ENCODE measurements around the gene EVI2A.
"Not testable (repeated sequence)": the region's sequence is repeated elsewhere in the genome, so short reads cannot be mapped to it uniquely, and the experiment has no call there.

The EVI2A gene, protein sequence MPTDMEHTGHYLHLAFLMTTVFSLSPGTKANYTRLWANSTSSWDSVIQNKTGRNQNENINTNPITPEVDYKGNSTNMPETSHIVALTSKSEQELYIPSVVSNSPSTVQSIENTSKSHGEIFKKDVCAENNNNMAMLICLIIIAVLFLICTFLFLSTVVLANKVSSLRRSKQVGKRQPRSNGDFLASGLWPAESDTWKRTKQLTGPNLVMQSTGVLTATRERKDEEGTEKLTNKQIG

DNA sequence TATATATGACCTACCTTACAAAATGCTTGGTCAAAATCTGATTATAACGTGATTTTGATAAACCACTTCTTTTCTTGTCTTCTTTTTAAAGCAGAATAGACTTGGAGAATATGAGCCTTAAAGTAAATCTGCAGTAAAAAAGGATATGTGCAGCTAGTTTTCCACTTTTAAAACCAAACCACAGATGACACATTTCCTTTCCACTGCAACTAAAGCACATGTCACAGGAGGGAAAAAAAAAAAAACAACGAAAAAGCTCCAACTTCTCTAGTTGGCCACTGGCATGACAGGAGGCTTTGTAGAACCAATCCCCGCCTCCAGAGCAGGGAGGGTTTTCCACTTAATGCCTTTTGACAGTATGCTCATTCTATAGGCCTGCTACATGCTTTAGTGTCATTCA lies at the start of gene EVI2A:
TSS of gene EVI2A (minus strand) at position 142 of the 400 bp plus-strand sequence. CDS start 2,609 bp downstream, outside the sequence.
- DNase-seq: peak; percentile 92

DNA sequence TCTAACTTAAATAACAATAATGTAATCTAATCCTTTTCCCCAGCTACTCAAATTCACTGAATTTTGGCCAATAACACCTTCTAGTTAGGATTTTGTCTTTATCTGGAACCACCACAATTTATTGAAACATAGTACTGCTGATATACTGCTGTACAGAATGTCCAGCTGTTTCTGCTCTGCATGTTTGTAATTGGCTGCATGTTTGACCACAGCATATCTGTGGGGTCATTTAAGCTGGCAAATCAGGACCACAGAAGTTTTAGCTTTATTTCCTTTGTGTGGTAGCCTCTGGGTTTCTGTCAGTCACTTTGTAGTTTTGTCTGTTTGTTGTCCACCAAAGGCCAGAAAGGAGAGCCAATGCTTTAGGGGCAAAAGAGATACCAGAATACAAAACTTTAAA lies 47.8 kb upstream of the EVI2A start:
- DNase-seq: no peak

DNA sequence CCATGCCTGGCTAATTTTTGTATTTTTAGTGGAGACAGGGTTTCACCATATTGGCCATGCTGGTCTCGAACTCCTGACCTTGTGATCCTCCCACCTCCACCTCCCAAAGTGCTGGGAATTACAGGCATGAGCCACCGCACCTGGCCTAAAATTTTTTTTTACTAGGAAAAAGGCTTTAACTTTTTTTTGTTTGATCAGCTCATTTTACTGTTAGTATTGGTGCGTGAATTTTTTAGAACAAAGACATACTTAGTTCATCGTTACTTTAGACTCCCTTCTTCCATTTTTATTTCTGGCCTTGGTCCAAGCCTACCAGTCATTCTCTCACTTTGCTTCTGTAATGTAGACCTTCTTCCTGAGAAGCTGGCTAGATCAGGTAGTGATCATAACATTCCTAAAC lies 44.7 kb upstream of the EVI2A start:
- no peak for DNase-seq

DNA sequence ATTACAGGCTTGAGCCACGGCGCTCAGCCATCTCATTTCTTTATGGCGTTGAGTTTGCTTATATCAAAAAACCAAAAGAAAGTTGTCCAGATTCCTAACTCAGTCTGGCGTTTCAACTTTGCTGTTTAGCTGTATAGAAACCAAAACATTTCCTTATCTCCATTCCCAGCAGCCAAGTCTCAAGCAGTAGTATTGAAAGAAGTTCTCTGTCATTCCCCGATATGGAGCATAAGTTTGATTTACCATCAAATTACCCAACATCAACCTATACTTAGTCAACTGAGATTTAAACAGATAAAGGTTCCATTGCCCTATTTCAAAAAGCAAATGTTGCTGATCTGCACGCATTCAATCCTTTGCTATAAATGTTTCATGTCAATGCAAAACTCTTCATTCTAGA lies 42.6 kb upstream of the EVI2A start:
- no peak for DNase-seq

DNA sequence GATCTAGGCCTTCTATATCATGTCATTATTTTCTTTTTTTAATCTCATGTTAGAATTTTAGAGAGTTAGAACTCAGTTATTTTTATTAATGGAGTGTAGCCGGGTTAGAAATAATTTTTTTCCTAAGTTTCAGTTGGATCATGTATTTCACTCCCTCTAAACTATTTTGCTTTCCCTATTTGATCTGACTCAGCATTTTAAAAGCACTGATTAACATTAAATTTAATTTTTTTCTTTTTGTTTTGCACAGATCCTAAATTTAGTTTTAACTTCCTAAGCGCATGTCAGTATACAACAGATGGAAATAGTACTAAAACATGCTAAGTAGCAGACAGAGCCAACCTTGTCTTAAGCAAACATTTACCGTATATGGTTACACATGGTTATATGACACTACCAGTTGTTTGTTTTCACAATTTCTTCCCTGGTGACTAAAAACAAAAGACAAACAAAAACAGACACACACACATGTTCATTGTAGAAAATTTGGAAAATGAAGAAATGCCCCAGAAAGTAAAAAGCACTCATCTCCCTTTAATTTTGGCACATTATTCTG lies 36.5 kb upstream of the EVI2A start:
- no peak for DNase-seq

DNA sequence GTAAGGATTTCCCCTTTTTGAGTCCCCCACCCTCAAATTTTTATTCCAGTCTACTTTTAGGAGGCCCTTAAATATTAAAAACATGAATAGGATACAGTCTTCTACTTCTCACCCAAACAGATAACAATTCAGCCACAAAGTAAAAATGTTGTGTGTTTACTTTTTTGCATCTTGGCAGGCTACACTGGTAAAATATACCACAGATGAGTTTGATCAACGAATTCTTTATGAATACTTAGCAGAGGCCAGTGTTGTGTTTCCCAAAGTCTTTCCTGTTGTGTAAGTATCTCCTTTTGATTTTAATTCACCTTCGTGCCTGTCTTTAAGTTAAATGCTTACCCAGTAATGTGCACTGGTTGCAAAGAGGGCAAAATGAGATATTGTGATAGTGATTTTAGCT lies 35.7 kb upstream of the EVI2A start:
- no peak for DNase-seq

DNA sequence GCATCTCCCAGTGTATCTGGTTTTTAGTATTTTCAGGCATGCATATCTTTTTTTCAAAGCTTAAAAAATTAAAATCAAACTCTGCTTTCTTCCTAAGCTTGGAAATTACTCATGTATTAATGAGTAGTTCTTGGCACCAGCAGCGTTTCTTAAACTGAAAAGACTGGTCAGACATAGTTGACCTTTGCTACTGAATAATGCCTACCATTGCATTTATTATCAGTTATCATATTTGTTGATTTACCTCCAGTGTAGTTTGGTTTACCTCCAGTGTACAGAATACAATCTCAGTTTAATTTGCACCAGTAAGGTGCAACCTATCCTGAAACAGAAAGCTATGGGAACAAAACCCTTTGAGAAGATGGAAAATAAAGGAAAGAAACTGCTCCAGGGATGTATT lies 34.5 kb upstream of the EVI2A start:
- no peak for DNase-seq

DNA sequence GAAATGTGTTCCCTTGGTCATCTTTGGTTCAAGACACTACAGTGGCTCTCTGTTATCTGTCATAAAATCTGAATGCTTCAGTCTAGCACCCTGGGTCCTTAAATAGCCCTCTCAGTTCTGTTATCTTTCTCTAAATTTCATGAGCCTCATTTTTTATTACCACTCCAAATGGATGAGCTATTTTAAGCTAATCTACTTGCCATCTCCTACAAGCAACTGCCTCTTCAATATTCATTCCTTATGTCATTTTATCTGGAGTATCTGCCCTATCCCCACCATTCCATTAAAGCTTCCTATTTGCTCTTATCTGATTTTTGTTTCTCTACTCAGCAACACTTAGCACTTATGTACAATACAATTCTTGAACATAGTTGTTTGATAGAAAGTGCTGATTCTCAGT lies 28.0 kb upstream of the EVI2A start:
- no peak for DNase-seq

DNA sequence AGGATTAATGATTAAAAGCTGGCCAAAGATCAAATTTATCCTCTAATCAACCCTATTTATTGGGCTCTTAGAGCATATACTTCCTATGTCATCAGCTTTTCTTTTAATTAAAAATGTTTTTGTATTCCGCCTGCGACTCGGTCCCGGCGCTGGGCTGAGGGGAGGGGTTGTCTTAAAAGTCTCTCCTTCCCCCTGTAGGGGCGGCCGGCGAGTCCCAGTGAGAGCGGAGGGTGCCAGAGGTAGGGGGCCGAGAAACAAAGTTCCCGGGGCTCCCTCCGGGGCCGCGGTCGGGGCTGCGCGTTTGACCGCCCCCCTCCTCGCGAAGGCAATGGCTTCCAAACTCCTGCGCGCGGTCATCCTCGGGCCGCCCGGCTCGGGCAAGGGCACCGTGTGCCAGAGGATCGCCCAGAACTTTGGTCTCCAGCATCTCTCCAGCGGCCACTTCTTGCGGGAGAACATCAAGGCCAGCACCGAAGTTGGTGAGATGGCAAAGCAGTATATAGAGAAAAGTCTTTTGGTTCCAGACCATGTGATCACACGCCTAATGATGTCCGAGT lies 23.8 kb upstream of the EVI2A start:
- not testable (repeated sequence) for DNase-seq

DNA sequence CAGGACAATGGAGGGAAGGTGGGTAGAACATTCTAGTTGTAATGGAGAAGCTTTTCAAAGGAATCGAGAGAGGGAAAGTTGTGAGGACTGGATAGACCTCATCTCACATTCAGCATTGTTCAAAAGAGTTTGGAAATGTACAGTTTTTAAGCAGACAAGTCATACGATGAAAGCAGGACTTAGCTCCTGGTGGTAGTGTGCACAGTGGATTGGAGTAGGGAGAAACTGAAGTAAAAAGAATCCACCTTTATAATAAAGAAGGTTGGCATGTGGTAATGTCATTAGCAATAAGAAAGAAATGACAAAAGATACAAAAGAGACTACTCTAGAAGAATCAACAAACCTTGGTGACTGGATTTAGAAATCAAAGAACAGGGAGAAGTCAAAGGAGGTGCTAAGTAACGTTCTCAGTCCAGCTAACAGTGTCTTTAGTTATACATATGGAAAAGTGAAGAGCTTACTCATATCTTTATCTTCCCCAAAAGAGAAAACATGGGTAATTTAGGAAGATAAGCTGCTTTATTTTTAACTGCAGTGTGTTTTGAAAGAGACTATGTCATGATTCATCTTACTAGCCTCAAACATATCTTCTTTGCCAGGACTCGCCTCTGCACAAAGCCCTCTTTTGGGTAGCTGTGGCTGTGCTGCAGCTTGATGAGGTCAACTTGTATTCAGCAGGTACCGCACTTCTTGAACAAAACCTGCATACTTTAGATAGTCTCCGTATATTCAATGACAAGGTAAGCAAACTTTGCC lies 18.7 kb upstream of the EVI2A start:
- peak; percentile 80 for DNase-seq

DNA sequence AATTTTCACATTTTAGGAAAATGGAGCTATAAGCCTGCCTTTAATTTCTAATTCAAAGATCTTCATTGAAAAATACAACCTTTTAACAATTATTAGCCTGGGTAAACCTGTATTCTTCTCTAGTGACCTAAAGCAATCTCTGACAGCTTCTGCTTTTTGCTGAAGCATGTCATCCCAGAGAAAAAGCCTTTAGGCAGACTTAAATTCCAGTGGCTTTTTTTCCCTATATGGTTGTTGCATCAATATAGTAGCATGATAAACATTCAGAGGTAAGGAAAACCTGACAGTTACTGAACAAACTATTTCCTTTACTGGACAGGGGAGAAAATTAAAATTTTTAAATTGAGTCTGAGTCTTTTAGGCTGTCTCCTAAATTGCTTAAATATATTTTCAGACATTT lies 7.8 kb upstream of the EVI2A start:
- DNase-seq: peak; percentile 65

DNA sequence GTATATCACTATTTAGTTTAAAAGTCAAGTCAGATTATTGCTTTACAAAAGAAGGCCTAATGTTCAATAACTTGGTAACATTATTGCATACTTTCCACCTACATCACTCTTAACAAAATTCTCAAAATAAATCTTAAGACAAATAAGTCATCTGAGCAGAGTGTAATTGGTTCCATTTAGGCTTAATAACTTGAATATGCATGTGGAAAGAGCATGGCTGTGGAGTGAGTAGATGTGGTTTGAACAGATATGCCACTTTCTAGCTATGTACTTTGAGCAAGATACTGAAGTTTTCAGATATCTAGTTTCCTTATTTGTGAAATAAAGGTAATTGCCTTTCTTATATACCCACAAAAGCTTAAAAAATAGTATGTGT lies 6.7 kb upstream of the EVI2A start:
- DNase-seq: peak; percentile 82

DNA sequence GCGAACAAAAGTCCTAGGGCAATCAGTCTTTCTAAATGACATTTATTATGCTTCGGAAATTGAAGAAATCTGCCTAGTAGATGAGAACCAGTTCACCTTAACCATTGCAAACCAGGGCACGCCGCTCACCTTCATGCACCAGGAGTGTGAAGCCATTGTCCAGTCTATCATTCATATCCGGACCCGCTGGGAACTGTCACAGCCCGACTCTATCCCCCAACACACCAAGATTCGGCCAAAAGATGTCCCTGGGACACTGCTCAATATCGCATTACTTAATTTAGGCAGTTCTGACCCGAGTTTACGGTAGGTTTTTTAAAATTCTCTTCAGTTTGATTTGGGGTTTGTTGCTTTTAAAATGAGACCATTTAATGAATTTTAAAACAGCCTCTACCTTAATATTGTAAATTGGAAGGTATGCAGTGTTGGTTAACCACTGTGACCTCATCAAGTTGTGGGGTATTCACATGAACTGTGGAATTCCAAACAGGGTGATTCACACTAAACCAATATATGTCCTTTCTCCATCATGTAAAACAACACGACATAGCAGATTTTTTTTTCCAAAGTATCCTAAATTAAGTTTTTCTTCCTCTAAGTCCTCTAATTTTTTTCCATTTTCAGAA lies 6.2 kb upstream of the EVI2A start:
- DNase-seq: peak; percentile 95

DNA sequence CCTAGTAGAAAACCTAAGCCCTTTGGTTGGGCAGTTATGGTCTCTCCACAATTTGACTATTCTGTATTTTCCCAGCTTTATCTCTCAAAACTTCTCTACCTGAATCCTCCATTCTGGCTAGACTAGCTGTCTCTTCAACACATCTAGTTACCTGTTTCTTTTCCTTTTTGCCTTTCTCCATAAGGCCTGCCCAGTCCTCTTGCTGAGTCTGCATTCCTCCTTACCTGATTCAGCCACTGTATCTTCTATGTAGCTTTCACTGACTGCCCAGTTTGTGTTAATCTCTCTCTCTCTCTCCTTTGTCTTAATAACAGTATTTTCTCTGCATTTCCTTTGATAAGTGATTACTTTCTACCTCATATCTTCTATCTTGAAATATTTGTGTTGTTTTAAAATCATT lies 2.1 kb upstream of the EVI2A start:
- DNase-seq: no peak

DNA sequence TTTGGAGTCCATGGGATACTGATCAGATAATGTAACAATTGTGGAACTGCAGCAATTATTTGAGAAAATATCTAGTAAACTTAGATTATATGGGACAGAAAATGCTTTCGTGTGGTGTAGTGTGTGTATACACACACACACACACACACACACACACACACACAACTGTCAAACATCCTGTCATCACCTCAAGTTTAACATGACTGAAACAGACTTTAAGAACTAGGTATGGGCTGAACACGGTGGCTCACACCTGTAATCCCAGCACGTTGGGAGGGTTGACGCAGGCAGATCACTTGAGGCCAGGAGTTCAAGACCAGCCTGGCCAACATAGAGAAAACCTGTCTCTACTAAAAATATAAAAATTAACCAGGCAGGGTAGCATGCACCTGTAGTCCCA lies 544 bp upstream of the EVI2A start:
- no peak for DNase-seq

DNA sequence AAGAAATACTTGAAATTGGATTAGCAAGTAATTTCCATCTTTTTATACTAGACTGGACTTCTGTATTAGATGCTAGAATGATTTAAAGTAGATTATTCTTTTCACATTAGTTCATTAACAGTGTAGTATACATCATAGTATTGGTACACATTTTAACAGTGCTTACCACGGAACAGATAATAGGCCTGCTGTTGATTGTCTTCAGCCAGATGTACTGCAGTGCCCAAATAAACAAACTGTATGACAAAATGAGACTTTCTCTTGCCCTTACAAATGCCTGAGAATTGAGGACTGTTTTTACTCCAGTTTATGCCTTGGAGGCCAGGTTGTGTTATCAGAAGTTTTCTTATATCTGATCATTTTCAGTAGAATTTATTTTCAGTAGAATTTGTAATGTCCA lies 631 bp downstream of the EVI2A start:
- no peak for DNase-seq

DNA sequence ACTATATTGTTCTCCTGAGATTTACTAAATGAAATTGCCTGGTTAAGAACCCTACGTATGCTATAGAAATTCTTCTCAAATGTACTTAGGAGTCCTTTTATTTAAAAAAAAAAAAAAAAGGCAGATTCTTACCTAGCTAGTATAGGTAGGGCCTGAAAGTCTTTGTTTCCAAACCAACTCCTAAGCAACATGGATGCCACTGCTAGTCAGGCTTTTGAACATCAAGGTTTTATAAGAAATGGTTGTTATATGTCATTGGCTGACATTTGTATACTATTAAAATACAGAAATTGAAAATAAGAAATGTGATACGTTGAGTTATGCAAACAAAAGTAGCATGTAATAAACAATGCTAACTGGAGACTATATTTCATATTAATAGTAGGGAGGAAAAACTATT lies 1.2 kb downstream of the EVI2A start:
- no peak for DNase-seq

DNA sequence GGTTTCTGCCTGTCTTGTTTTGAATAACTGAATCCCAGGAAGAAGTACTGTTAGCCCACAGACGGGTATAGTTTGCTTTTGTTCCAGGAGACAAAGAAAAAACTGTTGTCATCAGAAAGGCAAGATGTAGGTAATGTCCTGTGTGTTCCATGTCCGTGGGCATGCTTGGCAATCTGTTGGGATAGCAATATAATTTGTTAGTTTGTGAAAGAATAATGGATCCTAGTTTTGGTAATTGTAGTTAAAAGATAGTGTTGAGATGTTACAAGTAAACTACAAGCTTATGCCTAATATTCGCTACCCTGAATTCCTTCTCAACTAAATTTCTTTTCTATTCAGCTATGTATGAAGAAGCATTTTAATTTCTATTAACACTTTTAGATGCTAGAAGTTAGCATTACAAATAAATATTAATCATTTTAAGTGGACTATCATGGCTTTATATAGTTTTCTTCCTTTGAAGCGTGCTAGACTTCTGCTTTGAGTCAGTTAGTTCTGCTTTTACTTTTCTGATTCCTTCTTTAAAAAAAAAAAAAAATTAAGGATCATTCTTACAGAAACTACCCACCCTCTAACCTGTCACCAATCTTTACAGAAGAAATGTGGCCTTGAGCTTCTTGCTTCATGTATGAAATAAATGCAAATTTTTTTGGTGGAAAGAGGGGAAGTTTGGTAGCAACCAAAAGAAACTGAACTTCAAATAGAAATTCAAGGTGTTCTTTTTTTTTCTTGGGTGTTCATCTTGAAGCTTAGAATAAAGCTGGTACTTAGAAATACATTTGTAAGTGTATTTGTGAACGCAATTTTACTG lies 2.4 kb downstream of the EVI2A start:
- DNase-seq: no peak

DNA sequence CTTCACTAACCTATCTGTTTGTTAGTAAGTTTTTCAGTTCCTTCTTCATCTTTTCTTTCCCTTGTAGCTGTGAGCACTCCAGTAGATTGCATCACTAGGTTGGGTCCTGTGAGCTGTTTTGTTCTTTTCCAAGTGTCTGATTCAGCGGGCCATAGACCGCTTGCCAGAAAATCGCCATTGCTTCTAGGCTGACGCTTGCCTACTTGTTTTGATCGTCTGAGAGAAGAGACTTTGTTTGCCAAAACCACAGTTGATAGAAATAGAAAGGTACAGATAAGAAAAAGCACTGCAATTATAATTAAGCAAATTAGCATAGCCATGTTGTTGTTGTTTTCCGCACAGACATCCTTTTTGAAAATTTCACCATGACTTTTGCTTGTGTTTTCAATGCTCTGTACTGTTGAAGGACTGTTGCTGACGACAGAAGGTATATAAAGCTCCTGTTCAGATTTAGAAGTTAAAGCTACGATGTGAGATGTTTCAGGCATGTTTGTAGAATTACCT lies 3.1 kb downstream of the EVI2A start:
- peak; percentile 53 for DNase-seq

DNA sequence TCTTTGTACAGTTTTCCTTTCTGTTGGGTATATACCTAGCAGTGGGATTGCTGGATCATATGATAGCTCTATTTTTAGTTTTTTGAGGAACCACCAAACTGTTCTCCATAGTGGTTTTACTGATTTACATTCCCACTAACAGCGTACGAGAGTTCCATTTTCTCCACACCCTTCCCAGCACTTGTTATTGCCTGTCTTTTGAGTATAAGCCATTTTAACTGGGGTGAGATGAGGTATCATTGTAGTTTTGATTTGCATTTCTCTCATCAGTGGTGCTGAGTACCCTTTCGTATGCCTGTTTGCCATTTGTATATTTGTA lies 6.7 kb downstream of the EVI2A start:
- no peak for DNase-seq

DNA sequence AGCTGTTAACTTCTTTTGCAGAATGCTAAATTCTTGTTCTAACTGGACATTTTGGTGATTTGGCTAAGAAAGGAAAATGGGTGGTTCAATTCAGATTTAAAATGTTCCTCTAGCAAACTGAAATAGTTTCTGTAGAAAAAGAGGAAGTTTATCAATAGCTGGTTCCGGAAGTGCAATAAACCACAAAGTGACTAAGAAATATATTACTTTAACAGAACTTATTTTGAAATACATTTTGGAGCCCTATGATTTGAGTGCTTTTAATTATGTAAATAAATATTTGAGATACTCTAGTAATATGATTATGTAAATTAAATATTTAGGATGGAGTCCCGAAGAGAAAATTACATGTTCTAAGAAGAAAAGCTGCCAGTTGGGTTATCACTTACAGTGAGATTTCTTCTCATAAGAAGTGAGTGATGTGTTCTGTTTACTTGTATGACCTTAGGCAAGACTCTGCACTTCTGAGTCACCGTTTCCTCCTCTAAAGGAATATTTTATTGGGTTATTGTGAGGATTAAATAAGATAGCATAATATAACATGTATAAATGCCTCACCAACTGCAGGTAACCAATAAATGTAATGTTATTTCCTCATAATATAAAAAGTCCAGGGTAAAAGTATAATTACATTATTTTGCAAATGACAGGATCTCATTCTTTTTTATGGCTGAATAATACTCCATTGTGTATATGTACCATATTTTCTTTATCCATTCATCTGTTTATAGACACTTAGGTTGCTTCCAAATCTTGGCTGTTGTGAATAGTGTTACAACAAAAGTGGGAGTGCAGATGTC lies 7.2 kb downstream of the EVI2A start, which contains the start of gene EVI2B:
TSS of gene EVI2B (minus strand) at position 73 of the 800 bp plus-strand sequence. CDS start 8,445 bp downstream, outside the sequence.
- peak; percentile 36 for DNase-seq

DNA sequence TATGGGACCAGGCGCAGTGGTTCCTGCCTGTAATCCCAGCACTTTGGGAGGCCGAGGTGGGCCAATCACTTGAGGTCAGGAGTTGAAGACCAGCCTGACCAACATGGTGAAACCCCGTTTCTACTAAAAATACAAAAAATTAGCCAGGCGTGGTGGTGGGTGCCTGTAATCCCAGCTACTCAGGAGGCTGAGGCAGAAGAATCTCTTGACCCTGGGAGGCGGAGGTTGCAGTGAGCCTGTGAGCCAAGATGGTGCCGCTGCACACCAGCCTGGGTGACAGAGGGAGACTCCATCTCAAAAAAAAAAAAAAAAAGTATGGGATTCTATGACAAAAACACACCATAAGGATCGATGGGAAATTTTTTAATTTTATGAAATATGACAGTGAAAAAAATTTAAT lies 9.2 kb downstream of the EVI2A start:
- DNase-seq: not testable (repeated sequence)
